PC-3 (cell line): ENCODE data around the gene RAPGEF4. TPM values are rescaled to one million over a fixed set of nuclear protein-coding genes. Genes with fewer than 3 reads are reported as not detected.
A peak's percentile ranks its signal among the peaks of the same experiment; 100 is the strongest.

Source experiments
- ATAC-seq: fragments of 200-7000 bp; cut with Tn5 transposase; 2 replicates; pipeline ENCODE4 v1.9.1; 2020; ENCODE audit warnings: mild to moderate bottlenecking, moderate library complexity
- BruUV-seq: library from RNA; stranded (reverse); fragments of 400-500 nt; replicated peaks from 2 replicates; lab custom pipeline; 2021; lab: Mats Ljungman, UMichigan
- CTCF ChIA-PET: fragments of 300-600 bp; sonication (Branson Sonifier 250); formaldehyde crosslinking; loops from one replicate; lab custom pipeline; 2022; ENCODE audit warnings: antibody characterized with exemption; lab: Charles Lee
- POLR2A ChIA-PET: fragments of 300-600 bp; sonication (Branson Sonifier 250); formaldehyde crosslinking; loops from one replicate; lab custom pipeline; 2022; ENCODE audit warnings: antibody characterized with exemption; ENCODE audit not compliant: unreplicated experiment; lab: Charles Lee
- DNase-seq: peaks from one replicate; pipeline ENCODE4 v3.0.0-alpha.2; 2015
- H2AFZ ChIP-seq: fragments of 300-600 bp; sonication (generic); 2 replicates; pipeline ENCODE4 v1.6.0; 2016; ENCODE audit warnings: antibody characterized with exemption, low read length
- H3F3A ChIP-seq: fragments of 300-600 bp; sonication (generic); one replicate; pipeline ENCODE4 v1.6.0; 2017; ENCODE audit warnings: antibody characterized with exemption, low read length, control low read depth, mild to moderate bottlenecking; ENCODE audit not compliant: unreplicated experiment
- H3K27ac ChIP-seq: fragments of 300-600 bp; sonication (generic); 2 replicates; pipeline ENCODE4 v1.5.1; 2016; ENCODE audit warnings: mild to moderate bottlenecking, low read length
- H3K27me3 ChIP-seq: fragments of 300-600 bp; sonication (generic); 2 replicates; pipeline ENCODE4 v1.6.1; 2016; ENCODE audit warnings: low read length, mixed read lengths
- H3K36me3 ChIP-seq: fragments of 300-600 bp; sonication (generic); 2 replicates; pipeline ENCODE4 v1.6.1; 2016; ENCODE audit warnings: low read depth, mixed run types, low read length, mixed read lengths
- H3K4me1 ChIP-seq: fragments of 300-600 bp; sonication (generic); 2 replicates; pipeline ENCODE4 v1.5.1; 2016; ENCODE audit warnings: low read length; ENCODE audit not compliant: insufficient read depth
- H3K4me2 ChIP-seq: fragments of 300-600 bp; sonication (generic); 2 replicates; pipeline ENCODE4 v1.6.0; 2016; ENCODE audit warnings: low read length
- H3K4me3 ChIP-seq: fragments of 300-600 bp; sonication (generic); 2 replicates; pipeline ENCODE4 v1.5.1; 2016; ENCODE audit warnings: mild to moderate bottlenecking, low read length, mixed read lengths
- H3K79me2 ChIP-seq: fragments of 300-600 bp; sonication (generic); 2 replicates; pipeline ENCODE4 v1.6.1; 2017; ENCODE audit warnings: low read length, mixed read lengths
- H3K9ac ChIP-seq: fragments of 300-600 bp; sonication (generic); 2 replicates; pipeline ENCODE4 v1.6.0; 2016; ENCODE audit warnings: mild to moderate bottlenecking, low read length
- H3K9me2 ChIP-seq: fragments of 300-600 bp; sonication (generic); replicated peaks from 2 replicates; pipeline ENCODE4 v1.6.1; 2016; ENCODE audit warnings: mixed run types, low read length, mixed read lengths
- H3K9me3 ChIP-seq: fragments of 300-600 bp; sonication (generic); 2 replicates; pipeline ENCODE4 v1.6.1; 2016; ENCODE audit warnings: low read length, mixed read lengths
- H4K20me1 ChIP-seq: fragments of 300-600 bp; sonication (generic); 2 replicates; pipeline ENCODE4 v1.6.1; 2016; ENCODE audit warnings: low read length, mixed read lengths
- CTCF ChIP-seq: fragments of 300-600 bp; sonication (generic); conservative IDR thresholded peaks from 2 replicates; pipeline ENCODE4 v1.5.1; 2017; ENCODE audit warnings: antibody characterized with exemption, low read depth, mild to moderate bottlenecking, low read length
- EZH2 ChIP-seq: fragments of 300-600 bp; sonication (generic); IDR thresholded peaks from one replicate; pipeline ENCODE4 v1.6.1; 2017; ENCODE audit warnings: antibody characterized with exemption, mild to moderate bottlenecking, low read length; ENCODE audit not compliant: unreplicated experiment
- EZH2phosphoT487 ChIP-seq: fragments of 300-600 bp; sonication (generic); IDR thresholded peaks from 2 replicates; pipeline ENCODE4 v1.6.1; 2018; ENCODE audit warnings: mild to moderate bottlenecking, antibody characterized with exemption, low read length, borderline replicate concordance
- intact Hi-C: fragments of 100-400 bp; cut with micrococcal nuclease; formaldehyde crosslinking; loops from 2 replicates; pipeline ENCODE4 v1.9.0; 2023
- total RNA-seq: library from RNA; depleted of rRNA; stranded (reverse); fragments of >200 nt; gene quantifications from 2 replicates; pipeline ENCODE4 v1.2.3, GENCODE V29; 2014

The RAPGEF4 gene
- total RNA-seq, 1 experiment from 2014 or later, result 0.87 TPM

- H3K79me2 ChIP-seq, result no peaks in the 10 kb centered on the region
- peaks cover 21% of the 10 kb centered on the region for H3K4me1 ChIP-seq
- POLR2A ChIA-PET, result interaction anchor here (0.5 to 0.6 kb wide), 2 partner anchors 36 to 64 kb away, joined by 3 to 4 read pairs; no protein-coding TSS in a partner anchor
Measured at GRCh38 chr2:172931256-172931894, 195.7 kb downstream of the RAPGEF4 start.

GRCh38 chr2:172931918-172932520 is 196.4 kb downstream of the RAPGEF4 start:
- Histone ChIP-seq H2AFZ (no peak overlapping the region), H3F3A (no peaks in the 10 kb centered on the region)

More at GRCh38 chr2:172931256-172931894, 195.7 kb downstream of the RAPGEF4 start:
- peak overlapping the region; percentile 74 for H3K27ac ChIP-seq
- H3K9me3 ChIP-seq, result no peaks in the 10 kb centered on the region
- H4K20me1 ChIP-seq, result no peaks in the 10 kb centered on the region
- no peaks in the 10 kb centered on the region for H3F3A ChIP-seq
- intact Hi-C loops, result loop anchor here (1.0 to 5.0 kb wide), 2 partner anchors 36 to 125 kb away; no protein-coding TSS in a partner anchor
- peak; percentile 86 for ATAC-seq
- H2AFZ ChIP-seq, result peak overlapping the region; percentile 80
- BruUV-seq, result no TSS peak
- H3K4me3 ChIP-seq, result peak overlapping the region; percentile 61
- TF ChIP-seq EZH2, result no peak
- no peak for TF ChIP-seq CTCF
- TF ChIP-seq EZH2phosphoT487, result no peak
- peak overlapping the region; percentile 83 for H3K4me2 ChIP-seq
- no peaks in the 10 kb centered on the region for H3K9me2 ChIP-seq
- peak; percentile 80 for DNase-seq
- H3K36me3 ChIP-seq, result no peaks in the 10 kb centered on the region
- no peaks in the 10 kb centered on the region for H3K27me3 ChIP-seq
- no peak overlapping the region; the same call in 1 of the 2 replicates for H3K9ac ChIP-seq
- CTCF ChIA-PET, result interaction anchor here (0.6 to 2.9 kb wide), 10 partner anchors 54 to 483 kb away, joined by 3 to 37 read pairs (median 5); no protein-coding TSS in a partner anchor

More at GRCh38 chr2:172931918-172932520, 196.4 kb downstream of the RAPGEF4 start:
- BruUV-seq, result no TSS peak
- Histone ChIP-seq H3K27ac (no peak overlapping the region), H3K4me2 (peak overlapping the region; percentile 83), H3K4me3 (no peak overlapping the region; the same call in 1 of the 2 replicates), H3K9ac (no peak overlapping the region), H4K20me1 (no peaks in the 10 kb centered on the region), H3K27me3 (no peaks in the 10 kb centered on the region), H3K9me2 (no peaks in the 10 kb centered on the region), H3K9me3 (no peaks in the 10 kb centered on the region), H3K79me2 (no peaks in the 10 kb centered on the region), H3K36me3 (no peaks in the 10 kb centered on the region), H3K4me1 (peaks cover 21% of the 10 kb centered on the region)
- ChIA-PET POLR2A (interaction anchor here (0.6 kb wide), 1 partner anchor 64 kb away, joined by 4 read pairs; no protein-coding TSS in a partner anchor), CTCF (interaction anchor here (0.6 to 2.9 kb wide), 8 partner anchors 54 to 239 kb away, joined by 3 to 37 read pairs (median 4); no protein-coding TSS in a partner anchor)
- ATAC-seq (peak; percentile 58), DNase-seq (peak; percentile 79)
- intact Hi-C loops, result loop anchor here (1.0 to 5.0 kb wide), 5 partner anchors 35 to 126 kb away; no protein-coding TSS in a partner anchor
- TF ChIP-seq EZH2phosphoT487, result no peak
- TF ChIP-seq CTCF, result peak; percentile 74
- TF ChIP-seq EZH2, result no peak
